ENCODE measurements around the gene CACNA1C.

The CACNA1C gene

GRCh38 chr12:2553388-2554126 is 500.8 kb downstream of the CACNA1C start:
- no peak overlapping the region for H3K27ac ChIP-seq

GRCh38 chr12:2555487-2556082 is 502.8 kb downstream of the CACNA1C start:
- H3K27ac ChIP-seq: no peak overlapping the region
- no peak overlapping the region for H3K4me3 ChIP-seq

More at GRCh38 chr12:2553388-2554126, 500.8 kb downstream of the CACNA1C start:
- no peak overlapping the region for H3K4me3 ChIP-seq

GRCh38 chr12:2557597-2557996 is 504.8 kb downstream of the CACNA1C start:
- H3K4me3 ChIP-seq: no peak overlapping the region
- H3K27ac ChIP-seq: no peak overlapping the region

DNA sequence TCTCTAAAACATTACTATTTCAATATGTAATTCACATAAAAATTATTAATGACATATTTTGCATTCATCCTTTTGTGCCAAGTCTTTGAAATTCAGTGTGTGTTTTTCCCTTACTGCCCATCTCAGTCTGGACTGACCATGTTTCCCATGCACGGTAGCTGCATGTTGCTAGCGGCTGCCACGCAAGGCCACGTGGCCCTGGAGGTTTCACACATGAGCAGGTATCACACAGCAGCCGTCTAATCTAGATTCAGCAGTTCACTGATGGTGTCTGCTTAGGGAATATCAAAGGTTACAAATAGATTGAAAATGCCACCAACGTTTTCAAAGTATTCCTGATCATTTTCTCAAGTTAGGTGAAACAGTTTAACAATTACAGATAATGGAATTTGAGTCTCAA is 507.1 kb downstream of the CACNA1C start:
- Histone ChIP-seq H3K4me3 (no peak overlapping the region), H3K27ac (no peak overlapping the region)

DNA sequence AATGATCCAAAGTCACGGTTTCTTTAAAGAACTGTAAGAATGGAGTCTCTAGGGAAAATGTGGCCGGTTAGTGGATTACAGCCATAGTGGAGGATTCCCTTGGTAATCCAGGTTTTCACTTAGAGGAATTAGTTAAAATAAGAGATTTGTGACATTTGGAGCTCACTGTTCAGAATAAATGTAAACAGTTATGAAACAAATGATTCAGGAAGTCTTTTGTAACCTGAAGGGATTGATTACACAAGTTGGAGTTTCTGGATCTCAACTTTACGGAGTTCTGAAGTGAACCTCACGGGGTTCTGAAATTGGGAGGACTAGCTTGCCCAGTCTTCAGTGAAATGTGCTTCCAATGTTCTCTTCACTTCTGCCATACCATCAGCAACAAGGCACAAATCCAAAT is 507.6 kb downstream of the CACNA1C start:
- H3K4me3 ChIP-seq: no peak overlapping the region
- H3K27ac ChIP-seq: no peak overlapping the region

- Histone ChIP-seq H3K27ac (no peak overlapping the region), H3K4me3 (no peak overlapping the region)
These were observed 508.6 kb downstream of the CACNA1C start for GRCh38 chr12:2561367-2561766.

DNA sequence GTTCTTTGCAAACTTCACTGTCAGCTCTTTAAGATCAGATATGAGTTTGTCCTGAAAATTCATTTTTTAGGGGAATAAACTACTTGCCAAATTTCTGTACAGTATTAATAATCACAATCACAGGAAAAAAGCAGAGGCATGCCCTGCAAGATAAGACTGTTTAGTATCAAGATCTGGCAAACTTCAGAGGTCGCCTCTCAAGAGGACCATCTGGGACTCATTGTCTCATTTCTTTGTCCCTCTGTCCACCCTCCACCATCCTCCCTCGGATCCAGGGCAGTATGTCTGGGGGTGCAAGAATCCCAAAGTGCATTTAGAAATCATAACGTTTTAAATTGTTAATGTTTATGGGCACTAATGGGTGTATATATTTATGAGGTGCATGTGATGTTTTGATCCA is 509.6 kb downstream of the CACNA1C start:
- Histone ChIP-seq H3K4me3 (no peak overlapping the region), H3K27ac (no peak overlapping the region)

DNA sequence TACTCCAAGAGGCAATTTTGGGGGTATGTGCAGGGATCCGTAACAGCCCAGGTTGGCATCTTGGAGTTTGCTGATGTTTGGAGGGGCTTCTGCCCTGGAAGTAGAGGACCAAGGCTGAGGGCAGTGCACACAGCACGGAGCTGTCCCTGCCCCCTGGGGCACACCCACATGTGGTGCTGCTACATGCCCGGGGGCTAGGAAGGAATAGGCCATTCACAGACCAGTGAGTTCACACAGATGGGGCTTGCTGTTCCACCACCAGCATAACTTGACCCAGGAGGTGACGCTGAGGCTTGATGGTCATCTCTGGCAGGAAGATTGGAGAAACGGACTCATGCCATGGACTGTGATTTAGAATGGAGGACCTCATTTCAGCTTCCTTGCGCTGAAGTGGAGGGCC is 510.9 kb downstream of the CACNA1C start:
- Histone ChIP-seq H3K27ac (no peak overlapping the region), H3K4me3 (no peak overlapping the region)

- H3K4me3 ChIP-seq: no peak overlapping the region
- H3K27ac ChIP-seq: no peak overlapping the region
These were observed 513.4 kb downstream of the CACNA1C start for GRCh38 chr12:2566161-2566560.

DNA sequence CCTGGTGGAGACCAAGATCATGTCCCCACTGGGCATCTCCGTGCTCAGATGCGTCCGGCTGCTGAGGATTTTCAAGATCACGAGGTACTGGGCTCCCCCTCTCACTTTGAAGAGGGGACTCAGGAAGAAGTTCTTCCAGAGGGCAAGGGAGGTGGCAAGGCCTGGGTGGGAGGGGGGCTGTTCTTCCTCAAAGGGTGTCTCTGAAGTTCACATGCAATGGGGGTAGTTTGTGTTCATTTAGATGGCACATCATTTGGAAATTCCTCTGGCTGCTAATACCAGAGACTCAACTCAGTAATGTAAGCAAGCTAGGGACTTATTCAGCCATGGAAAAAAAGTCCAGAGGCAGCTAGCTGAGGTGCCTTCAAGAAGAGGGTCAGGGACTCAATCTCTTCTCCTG is 514.9 kb downstream of the CACNA1C start:
- no peak overlapping the region for H3K27ac ChIP-seq
- no peak overlapping the region for H3K4me3 ChIP-seq

- H3K4me3 ChIP-seq: no peak overlapping the region
- H3K27ac ChIP-seq: no peak overlapping the region
These were observed 517.8 kb downstream of the CACNA1C start for GRCh38 chr12:2570562-2570961.

DNA sequence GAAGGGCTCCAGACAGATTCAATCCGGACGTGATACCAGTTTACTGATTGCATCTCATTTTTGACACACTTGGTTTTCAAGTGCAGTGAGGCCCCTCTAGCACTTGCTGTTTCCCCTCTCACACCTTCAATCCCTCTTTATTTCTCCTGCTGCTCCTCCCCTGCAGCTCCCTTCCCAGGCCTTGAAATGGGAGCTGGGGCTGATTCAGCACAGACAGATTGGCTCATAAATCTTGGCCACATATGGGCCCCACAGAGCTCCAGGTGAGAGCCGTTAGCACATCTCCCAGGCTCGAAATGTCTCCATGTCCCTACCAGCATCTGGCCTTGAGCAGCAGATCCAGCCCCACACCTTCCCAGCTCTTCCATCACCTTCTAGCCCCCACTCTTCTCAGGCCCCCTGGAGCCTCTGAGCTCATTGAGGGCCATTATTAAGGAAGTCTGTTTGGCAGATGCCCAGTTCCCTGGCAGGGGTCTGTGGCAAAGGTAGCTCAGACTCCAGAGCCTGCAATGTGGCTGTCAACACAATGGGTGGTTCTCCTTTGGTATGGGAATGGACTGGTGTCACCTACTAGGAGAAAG is 521.7 kb downstream of the CACNA1C start:
- Histone ChIP-seq H3K4me3 (no peak overlapping the region), H3K27ac (no peak overlapping the region)

- Histone ChIP-seq H3K27ac (no peak overlapping the region), H3K4me3 (no peak overlapping the region)
These were observed 522.5 kb downstream of the CACNA1C start for GRCh38 chr12:2575245-2575644.

DNA sequence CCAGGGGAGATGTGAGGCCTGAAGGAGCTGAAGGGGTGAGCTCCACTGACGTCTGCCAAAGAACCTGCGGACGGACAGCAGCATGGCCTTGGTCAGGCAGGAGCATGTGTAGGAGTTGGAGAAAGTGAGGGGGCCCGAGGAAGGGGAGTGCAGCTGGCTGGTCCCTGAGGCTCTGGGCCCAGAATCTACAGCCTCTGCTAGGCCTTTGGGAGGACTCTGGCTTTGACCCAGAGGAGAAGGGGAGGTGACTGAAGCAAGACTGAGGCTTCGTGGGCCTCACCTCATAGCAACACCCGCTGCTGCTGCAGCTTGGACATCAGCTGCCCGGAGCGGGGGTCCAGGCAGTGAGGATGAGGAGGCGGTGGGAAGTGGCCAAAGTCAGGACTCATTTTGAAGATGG is 525.4 kb downstream of the CACNA1C start:
- Histone ChIP-seq H3K4me3 (no peak overlapping the region), H3K27ac (no peak overlapping the region)

- H3K4me3 ChIP-seq: no peak overlapping the region
These were observed 526.0 kb downstream of the CACNA1C start for GRCh38 chr12:2578772-2579171.

GRCh38 chr12:2580821-2581220 is 528.0 kb downstream of the CACNA1C start:
- Histone ChIP-seq H3K4me3 (no peak overlapping the region), H3K27ac (no peak overlapping the region)

More at GRCh38 chr12:2578772-2579171, 526.0 kb downstream of the CACNA1C start:
- no peak overlapping the region for H3K27ac ChIP-seq

DNA sequence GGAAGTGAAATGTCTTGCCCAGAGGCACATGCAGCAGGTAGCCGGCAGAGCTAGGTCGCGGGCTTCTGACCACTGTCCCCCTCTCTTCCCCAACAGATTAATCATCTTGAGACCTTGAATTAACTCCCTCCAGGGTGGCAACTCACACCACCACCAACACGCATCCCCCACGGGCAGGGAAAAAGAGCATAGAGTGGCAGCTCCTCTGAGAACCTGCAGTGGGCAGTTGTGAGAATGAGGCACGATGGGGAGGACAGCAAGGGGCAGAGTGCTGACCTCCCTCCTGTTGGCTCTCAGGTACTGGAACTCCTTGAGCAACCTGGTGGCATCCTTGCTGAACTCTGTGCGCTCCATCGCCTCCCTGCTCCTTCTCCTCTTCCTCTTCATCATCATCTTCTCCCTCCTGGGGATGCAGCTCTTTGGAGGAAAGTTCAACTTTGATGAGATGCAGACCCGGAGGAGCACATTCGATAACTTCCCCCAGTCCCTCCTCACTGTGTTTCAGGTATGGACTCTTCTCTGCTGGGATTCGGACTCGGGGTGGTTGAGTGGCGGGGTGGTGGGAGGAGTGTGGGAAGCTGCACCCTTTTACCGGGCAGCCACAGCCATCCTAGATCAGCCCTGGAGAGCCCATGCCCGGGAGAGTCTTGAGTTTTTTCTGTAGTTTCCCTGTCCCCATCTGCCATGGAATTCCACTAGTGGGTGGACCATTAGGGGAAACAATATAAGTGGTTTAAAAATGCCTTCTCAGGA is 528.7 kb downstream of the CACNA1C start:
- H3K27ac ChIP-seq: no peak overlapping the region
- H3K4me3 ChIP-seq: no peak overlapping the region

- Histone ChIP-seq H3K4me3 (no peak overlapping the region), H3K27ac (no peak overlapping the region)
These were observed 529.8 kb downstream of the CACNA1C start for GRCh38 chr12:2582631-2583030.

- no peak overlapping the region for H3K27ac ChIP-seq
- H3K4me3 ChIP-seq: no peak overlapping the region
These were observed 530.3 kb downstream of the CACNA1C start for GRCh38 chr12:2583091-2583497.

GRCh38 chr12:2583642-2584401 is 531.0 kb downstream of the CACNA1C start:
- Histone ChIP-seq H3K4me3 (no peak overlapping the region), H3K27ac (no peak overlapping the region)
